SHP77 treated with DMSO at 0.1 percent for 48 hours (cell line): ENCODE results near the gene MAMLD1.
"Not testable (repeated sequence)": the region's sequence is repeated elsewhere in the genome, so short reads cannot be mapped to it uniquely, and the experiment has no call there.

Experiments
- DNase-seq: peaks from one replicate; lab custom pipeline; 2025; lab: John Stamatoyannopoulos, UW

Gene MAMLD1, protein sequence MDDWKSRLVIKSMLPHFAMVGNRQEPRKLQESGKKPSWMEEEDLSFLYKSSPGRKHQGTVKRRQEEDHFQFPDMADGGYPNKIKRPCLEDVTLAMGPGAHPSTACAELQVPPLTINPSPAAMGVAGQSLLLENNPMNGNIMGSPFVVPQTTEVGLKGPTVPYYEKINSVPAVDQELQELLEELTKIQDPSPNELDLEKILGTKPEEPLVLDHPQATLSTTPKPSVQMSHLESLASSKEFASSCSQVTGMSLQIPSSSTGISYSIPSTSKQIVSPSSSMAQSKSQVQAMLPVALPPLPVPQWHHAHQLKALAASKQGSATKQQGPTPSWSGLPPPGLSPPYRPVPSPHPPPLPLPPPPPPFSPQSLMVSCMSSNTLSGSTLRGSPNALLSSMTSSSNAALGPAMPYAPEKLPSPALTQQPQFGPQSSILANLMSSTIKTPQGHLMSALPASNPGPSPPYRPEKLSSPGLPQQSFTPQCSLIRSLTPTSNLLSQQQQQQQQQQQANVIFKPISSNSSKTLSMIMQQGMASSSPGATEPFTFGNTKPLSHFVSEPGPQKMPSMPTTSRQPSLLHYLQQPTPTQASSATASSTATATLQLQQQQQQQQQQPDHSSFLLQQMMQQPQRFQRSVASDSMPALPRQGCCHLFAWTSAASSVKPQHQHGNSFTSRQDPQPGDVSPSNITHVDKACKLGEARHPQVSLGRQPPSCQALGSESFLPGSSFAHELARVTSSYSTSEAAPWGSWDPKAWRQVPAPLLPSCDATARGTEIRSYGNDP

GRCh38 chrX:150362599-150363481, at the start of gene MAMLD1:
MAMLD1 (plus strand) TSS chrX:150363317; CDS start chrX:150445517, 82,200 bp downstream.
- no peak for DNase-seq

DNA sequence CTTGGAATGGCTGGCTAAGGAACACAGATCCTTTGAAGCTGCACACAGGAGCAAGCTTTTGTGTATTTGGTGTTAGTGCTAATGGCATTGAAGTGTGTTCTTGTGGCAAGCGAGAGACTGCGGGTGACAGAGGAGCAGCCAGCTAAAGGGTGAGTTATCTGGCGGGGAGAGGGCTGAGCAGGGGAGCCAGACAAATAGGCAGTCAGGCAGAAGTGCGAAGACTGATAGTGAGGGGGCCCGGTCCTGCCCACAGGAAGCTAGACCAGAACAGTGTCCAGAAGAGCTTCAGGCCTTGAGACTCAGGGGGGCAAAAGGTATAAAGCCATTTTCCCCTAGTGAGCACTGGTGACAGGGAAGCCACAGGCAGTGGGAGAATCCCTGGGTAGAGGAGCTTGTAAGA, 49.6 kb upstream of the MAMLD1 start:
- no peak for DNase-seq

DNA sequence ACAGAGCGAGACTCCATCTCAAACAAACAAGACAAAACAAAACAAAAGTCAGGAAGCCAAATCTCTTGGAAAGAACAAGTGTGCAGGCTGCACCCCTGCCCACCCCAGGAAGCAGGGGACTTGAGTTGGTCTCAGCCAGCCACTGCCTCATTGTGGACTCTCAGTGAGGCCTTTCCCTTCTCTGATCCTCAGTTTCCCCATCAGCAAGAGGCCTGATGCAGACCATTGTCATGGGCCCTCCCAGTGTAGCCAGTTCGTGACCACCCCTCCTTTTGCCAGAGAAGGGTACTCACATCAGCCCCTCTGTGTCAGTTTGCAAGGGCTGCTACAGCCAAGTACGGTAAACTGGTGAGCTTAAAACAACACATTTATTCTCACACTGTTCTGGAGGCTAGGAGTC, 48.9 kb upstream of the MAMLD1 start:
- DNase-seq, result no peak

GRCh38 chrX:150316564-150316963, 46.6 kb upstream of the MAMLD1 start:
- DNase-seq, result no peak

DNA sequence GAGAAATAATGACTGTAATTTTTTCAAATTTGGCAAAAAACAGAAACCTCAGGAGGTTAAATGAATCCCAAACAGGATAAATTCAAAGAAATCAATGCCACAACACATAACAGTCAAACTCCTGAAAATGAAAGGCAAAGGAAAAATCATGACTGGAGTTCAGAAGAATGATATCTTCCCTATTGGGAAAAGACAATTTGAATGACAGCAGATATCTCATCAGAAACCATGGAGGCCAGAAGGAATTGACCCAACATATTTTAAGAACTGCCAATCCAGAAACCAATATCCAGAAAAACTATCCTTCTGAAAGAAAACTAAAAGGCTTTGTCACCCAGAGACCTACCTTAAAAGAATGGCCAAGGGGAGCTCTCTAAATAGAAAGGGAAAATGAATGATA, 40.1 kb upstream of the MAMLD1 start:
- no peak for DNase-seq

- no peak for DNase-seq
Observed at GRCh38 chrX:150324035-150324728, 38.9 kb upstream of the MAMLD1 start.

DNA sequence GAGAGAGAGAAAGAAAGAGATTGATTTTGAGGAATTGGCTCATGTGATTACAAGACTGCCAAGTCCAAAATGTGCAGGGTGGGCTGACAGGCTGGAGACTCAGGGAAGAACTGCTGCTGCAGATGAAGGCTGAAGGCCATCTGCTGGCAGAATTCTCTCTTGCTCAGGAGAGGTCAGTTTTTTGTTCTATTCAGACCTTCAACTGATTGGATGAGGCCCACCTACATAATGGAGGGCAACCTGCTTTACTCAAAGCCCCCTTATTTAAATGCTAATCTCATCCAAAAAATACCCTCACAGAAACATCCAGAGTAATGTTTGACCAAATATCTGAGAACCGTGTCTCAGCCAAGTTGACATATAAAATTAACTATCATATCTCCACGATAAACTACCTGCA, 38.2 kb upstream of the MAMLD1 start:
- no peak for DNase-seq

GRCh38 chrX:150326541-150327247, 36.4 kb upstream of the MAMLD1 start:
- no peak for DNase-seq

GRCh38 chrX:150329282-150329681, 33.8 kb upstream of the MAMLD1 start:
- no peak for DNase-seq

GRCh38 chrX:150329868-150330267, 33.2 kb upstream of the MAMLD1 start:
- no peak for DNase-seq

- DNase-seq, result no peak
Observed at GRCh38 chrX:150332023-150332422, 31.1 kb upstream of the MAMLD1 start.

- DNase-seq, result no peak
Observed at GRCh38 chrX:150334100-150334499, 29.0 kb upstream of the MAMLD1 start.

- DNase-seq, result no peak
Observed at GRCh38 chrX:150334981-150335380, 28.1 kb upstream of the MAMLD1 start.

- DNase-seq, result no peak
Observed at GRCh38 chrX:150337026-150337425, 26.1 kb upstream of the MAMLD1 start.

GRCh38 chrX:150337536-150337935, 25.6 kb upstream of the MAMLD1 start:
- DNase-seq, result no peak

DNA sequence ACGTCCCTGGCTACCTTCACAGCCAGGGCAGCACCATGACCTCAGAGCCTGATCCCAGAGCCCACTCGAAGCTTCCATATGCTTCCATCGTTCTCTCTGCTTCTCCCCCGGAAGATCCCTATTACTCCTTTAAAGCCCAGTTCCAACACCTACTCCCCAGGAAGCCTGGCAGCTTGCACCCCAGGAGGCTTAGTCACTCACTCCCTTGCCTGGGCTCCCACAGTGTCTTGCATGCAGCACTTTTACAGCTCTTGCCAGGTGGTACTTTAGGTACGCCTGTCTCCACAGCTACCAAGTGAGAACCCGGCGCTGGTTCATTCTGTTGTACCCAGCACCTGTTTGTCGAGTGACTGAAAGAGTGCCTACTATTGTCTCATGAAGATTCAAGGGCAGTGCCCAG, 24.5 kb upstream of the MAMLD1 start:
- DNase-seq, result no peak

- no peak for DNase-seq
Observed at GRCh38 chrX:150339736-150340135, 23.4 kb upstream of the MAMLD1 start.

- DNase-seq, result not testable (repeated sequence)
Observed at GRCh38 chrX:150340326-150340725, 22.8 kb upstream of the MAMLD1 start.

DNA sequence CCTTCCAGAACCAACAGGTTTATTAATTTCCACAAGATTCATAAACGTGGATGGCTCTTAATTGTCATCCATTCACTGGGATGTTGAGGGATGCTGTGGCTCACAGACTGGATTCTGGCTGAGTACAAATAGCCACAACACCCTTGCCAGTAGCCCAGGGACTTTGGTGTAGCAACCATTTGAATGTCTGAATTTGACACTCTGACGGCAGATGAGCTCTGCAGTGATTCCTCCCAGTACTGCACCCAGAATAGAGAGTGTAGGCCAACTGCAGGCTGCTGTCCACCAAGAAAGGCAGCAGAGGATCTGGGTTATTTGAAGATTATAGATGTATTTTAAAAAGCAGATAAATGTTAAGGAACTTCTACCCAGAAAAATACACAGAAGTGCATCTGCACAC, 15.6 kb upstream of the MAMLD1 start:
- DNase-seq, result no peak

GRCh38 chrX:150348365-150348764, 14.8 kb upstream of the MAMLD1 start:
- no peak for DNase-seq

GRCh38 chrX:150352114-150352513, 11.0 kb upstream of the MAMLD1 start:
- no peak for DNase-seq
